Cerebellar cortex (tissue), 1 donor: ENCODE data around the gene UTP14C.
"Not testable (repeated sequence)": the region's sequence is repeated elsewhere in the genome, so short reads cannot be mapped to it uniquely, and the experiment has no call there.

Source experiments
- DNase-seq: peaks from one replicate; pipeline ENCODE4 v3.0.0-alpha.2; 2015; ENCODE audit warnings: low spot score

The UTP14C gene

GRCh38 chr13:52043675-52044074 is 19.2 kb downstream of the UTP14C start:
- no peak for DNase-seq

- no peak for DNase-seq
Measured at GRCh38 chr13:52047463-52047862, 23.0 kb downstream of the UTP14C start.

GRCh38 chr13:52048516-52048915 is 24.0 kb downstream of the UTP14C start:
- no peak for DNase-seq

GRCh38 chr13:52051400-52051799 is 26.9 kb downstream of the UTP14C start:
- DNase-seq, result no peak

- DNase-seq, result no peak
Measured at GRCh38 chr13:52053460-52053859, 29.0 kb downstream of the UTP14C start.

GRCh38 chr13:52061064-52061463 is 36.6 kb downstream of the UTP14C start:
- not testable (repeated sequence) for DNase-seq

- DNase-seq, result no peak
Measured at GRCh38 chr13:52061587-52061986, 37.1 kb downstream of the UTP14C start.

GRCh38 chr13:52067237-52067636 is 42.7 kb downstream of the UTP14C start:
- DNase-seq, result no peak

GRCh38 chr13:52070929-52071523 is 46.5 kb downstream of the UTP14C start:
- no peak for DNase-seq
